ENCODE results near the gene SNAPC1.
"Not testable (repeated sequence)": the region's sequence is repeated elsewhere in the genome, so short reads cannot be mapped to it uniquely, and the experiment has no call there.

Gene SNAPC1

DNA sequence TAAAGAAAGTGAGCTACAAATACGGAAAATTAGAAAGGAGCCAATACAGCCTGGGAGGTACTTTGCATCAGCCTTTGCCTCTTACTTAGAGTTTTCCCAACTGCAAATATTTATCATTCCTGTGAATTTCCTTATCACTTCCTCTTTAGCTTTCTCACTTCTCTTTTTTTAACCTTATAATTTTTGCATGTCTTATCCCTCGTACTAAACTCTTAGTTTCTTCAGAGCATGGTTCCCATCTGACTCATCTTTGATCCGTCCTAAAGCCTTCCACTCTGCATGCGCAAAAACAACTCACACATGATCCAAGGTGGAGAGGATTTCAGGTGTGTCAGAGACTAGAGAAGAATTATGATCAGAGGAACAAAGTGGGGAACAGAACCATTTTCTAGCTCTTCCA is 9.6 kb upstream of the SNAPC1 start:
- H3K4me3 ChIP-seq (ENCODE audit: low read depth, low read length), result no peak overlapping the region
- DNase-seq (ENCODE audit: low read depth), result peak; percentile 48
- TF ChIP-seq, protein P1, sequence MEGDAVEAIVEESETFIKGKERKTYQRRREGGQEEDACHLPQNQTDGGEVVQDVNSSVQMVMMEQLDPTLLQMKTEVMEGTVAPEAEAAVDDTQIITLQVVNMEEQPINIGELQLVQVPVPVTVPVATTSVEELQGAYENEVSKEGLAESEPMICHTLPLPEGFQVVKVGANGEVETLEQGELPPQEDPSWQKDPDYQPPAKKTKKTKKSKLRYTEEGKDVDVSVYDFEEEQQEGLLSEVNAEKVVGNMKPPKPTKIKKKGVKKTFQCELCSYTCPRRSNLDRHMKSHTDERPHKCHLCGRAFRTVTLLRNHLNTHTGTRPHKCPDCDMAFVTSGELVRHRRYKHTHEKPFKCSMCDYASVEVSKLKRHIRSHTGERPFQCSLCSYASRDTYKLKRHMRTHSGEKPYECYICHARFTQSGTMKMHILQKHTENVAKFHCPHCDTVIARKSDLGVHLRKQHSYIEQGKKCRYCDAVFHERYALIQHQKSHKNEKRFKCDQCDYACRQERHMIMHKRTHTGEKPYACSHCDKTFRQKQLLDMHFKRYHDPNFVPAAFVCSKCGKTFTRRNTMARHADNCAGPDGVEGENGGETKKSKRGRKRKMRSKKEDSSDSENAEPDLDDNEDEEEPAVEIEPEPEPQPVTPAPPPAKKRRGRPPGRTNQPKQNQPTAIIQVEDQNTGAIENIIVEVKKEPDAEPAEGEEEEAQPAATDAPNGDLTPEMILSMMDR (IDR thresholded peaks at IDR 0.05; ENCODE audit: low read depth, low read length), result no peak
- no peak for TF ChIP-seq MYC (IDR thresholded peaks at IDR 0.05; ENCODE audit: low read depth, low read length)
- no peak for TF ChIP-seq POLR2A (IDR thresholded peaks at IDR 0.05; ENCODE audit: extremely low read depth, insufficient read length)
- TF ChIP-seq, protein P2, sequence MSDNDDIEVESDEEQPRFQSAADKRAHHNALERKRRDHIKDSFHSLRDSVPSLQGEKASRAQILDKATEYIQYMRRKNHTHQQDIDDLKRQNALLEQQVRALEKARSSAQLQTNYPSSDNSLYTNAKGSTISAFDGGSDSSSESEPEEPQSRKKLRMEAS (IDR thresholded peaks at IDR 0.05; ENCODE audit: low read depth, low read length), result no peak

DNA sequence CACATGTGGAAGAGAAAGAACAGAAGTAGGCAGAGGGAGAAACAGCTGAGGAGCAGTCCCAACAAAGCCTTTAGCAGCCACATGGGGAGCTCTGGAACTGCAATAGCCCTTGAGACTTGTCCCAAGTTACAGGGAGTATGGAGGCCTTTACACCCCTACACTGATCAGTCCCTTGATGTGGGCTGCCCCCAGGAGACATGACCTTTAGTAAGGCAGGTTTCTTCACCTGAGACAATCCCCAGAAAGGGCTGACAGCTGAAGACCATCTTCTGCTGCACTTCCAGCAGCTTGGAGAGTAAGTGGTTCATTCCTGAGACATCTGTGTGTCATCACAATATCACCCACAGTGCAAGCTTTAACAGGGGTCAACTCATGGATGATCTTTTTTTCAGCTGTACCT is 8.6 kb upstream of the SNAPC1 start:
- TF ChIP-seq, protein P2 (IDR thresholded peaks at IDR 0.05; ENCODE audit: low read depth, low read length), result no peak
- TF ChIP-seq, protein P1 (IDR thresholded peaks at IDR 0.05; ENCODE audit: low read depth, low read length), result no peak
- TF ChIP-seq POLR2A (IDR thresholded peaks at IDR 0.05; ENCODE audit: extremely low read depth, insufficient read length) (no peak), MYC (IDR thresholded peaks at IDR 0.05; ENCODE audit: low read depth, low read length) (no peak)
- peak; percentile 19 for DNase-seq (ENCODE audit: low read depth)
- H3K4me3 ChIP-seq (ENCODE audit: low read depth, low read length), result no peak overlapping the region

- TF ChIP-seq POLR2A (IDR thresholded peaks at IDR 0.05; ENCODE audit: extremely low read depth, insufficient read length) (no peak), MYC (IDR thresholded peaks at IDR 0.05; ENCODE audit: low read depth, low read length) (no peak)
- TF ChIP-seq, protein P1 (IDR thresholded peaks at IDR 0.05; ENCODE audit: low read depth, low read length), result no peak
- TF ChIP-seq, protein P2 (IDR thresholded peaks at IDR 0.05; ENCODE audit: low read depth, low read length), result no peak
- DNase-seq (ENCODE audit: low read depth), result no peak
- no peak overlapping the region for H3K4me3 ChIP-seq (ENCODE audit: low read depth, low read length)
These were observed 7.4 kb upstream of the SNAPC1 start for GRCh38 chr14:61754627-61755381.

DNA sequence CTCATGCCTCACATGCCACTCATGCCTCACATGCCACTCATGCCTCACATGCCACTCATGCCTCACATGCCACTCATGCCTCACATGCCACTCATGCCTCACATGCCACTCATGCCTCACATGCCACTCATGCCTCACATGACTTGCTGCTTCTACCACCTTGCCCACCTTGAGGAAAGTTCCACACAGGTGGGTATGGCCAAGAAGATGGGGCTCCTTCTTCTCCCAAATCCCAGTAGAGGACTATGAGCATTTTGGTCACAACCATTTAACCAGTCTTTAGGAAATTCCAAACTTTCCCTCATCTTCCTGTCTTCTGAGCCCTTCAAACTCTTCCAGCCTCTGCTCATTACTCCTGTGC is 6.9 kb upstream of the SNAPC1 start:
- not testable (repeated sequence) for H3K4me3 ChIP-seq (ENCODE audit: low read depth, low read length); DNase-seq (ENCODE audit: low read depth)

DNA sequence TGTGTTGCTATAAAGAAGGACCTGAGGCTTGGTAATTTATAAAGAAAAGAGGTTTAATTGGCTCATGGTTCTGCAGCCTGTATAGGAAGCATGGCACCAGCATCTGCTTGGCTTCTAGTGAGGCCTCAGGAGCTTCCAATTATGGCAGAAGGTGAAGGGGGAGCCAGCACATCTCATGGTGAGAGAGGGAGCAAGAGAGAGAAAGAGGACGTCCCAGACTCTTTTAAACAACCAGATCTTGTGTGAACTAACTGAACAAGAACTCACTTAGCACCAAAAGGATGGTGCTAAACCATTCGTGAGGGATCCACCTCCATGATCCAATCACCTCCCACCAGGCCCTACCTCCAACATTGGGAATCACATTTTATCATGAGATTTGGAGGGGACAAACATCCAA is 6.1 kb upstream of the SNAPC1 start:
- TF ChIP-seq POLR2A (IDR thresholded peaks at IDR 0.05; ENCODE audit: extremely low read depth, insufficient read length) (no peak), MYC (IDR thresholded peaks at IDR 0.05; ENCODE audit: low read depth, low read length) (no peak)
- TF ChIP-seq, protein P1 (IDR thresholded peaks at IDR 0.05; ENCODE audit: low read depth, low read length), result no peak
- TF ChIP-seq, protein P2 (IDR thresholded peaks at IDR 0.05; ENCODE audit: low read depth, low read length), result no peak

GRCh38 chr14:61759878-61760277 is 2.3 kb upstream of the SNAPC1 start:
- TF ChIP-seq, protein P1 (IDR thresholded peaks at IDR 0.05; ENCODE audit: low read depth, low read length), result no peak
- no peak for TF ChIP-seq POLR2A (IDR thresholded peaks at IDR 0.05; ENCODE audit: extremely low read depth, insufficient read length)
- TF ChIP-seq, protein P2 (IDR thresholded peaks at IDR 0.05; ENCODE audit: low read depth, low read length), result no peak
- TF ChIP-seq MYC (IDR thresholded peaks at IDR 0.05; ENCODE audit: low read depth, low read length), result no peak
- H3K4me3 ChIP-seq (ENCODE audit: low read depth, low read length), result no peak overlapping the region
- DNase-seq (ENCODE audit: low read depth), result no peak

More for the DNA sequence above, 6.1 kb upstream of the SNAPC1 start:
- no peak overlapping the region for H3K4me3 ChIP-seq (ENCODE audit: low read depth, low read length)
- DNase-seq (ENCODE audit: low read depth), result no peak
